Liver (tissue), 9 donors: ENCODE results near the gene TSPO. TPM values are rescaled to one million over a fixed set of nuclear protein-coding genes. Genes with fewer than 3 reads are reported as not detected.

Source experiments
- DNase-seq: peaks from one replicate; pipeline ENCODE4 v3.0.0-alpha.2; 2017; ENCODE audit warnings: low spot score
- H3K27ac ChIP-seq, 2 donors: one replicate each; pipeline ENCODE4 v1.7.0; 2013; ENCODE audit warnings: inconsistent platforms in 2 of 2, low read length in 2 of 2, control low read depth in 1 of 2, low read depth in 1 of 2, mild to moderate bottlenecking in 1 of 2
- H3K27me3 ChIP-seq, 4 donors: one replicate each; pipeline versions ENCODE4 v1.6.1 to v1.7.0; 2013; ENCODE audit warnings: low read length in 3 of 4, inconsistent platforms in 1 of 4, mild to moderate bottlenecking in 1 of 4, moderate library complexity in 1 of 4; ENCODE audit not compliant: control insufficient read depth in 4 of 4, insufficient read depth in 4 of 4
- H3K36me3 ChIP-seq, 4 donors: one replicate each; pipeline versions ENCODE4 v1.6.1 to v1.7.0; 2013; ENCODE audit warnings: low read length in 3 of 4, mild to moderate bottlenecking in 3 of 4, low read depth in 1 of 4, moderate library complexity in 1 of 4; ENCODE audit not compliant: control insufficient read depth in 4 of 4, insufficient read depth in 3 of 4
- H3K4me1 ChIP-seq, 4 donors: one replicate each; pipeline versions ENCODE4 v1.6.1 to v1.7.0; 2013; ENCODE audit warnings: low read length in 3 of 4, mild to moderate bottlenecking in 3 of 4, moderate library complexity in 1 of 4; ENCODE audit not compliant: control insufficient read depth in 4 of 4, insufficient read depth in 4 of 4
- H3K4me3 ChIP-seq, 3 donors: one replicate each; pipeline versions ENCODE4 v1.6.1 to v1.7.0; 2013; ENCODE audit warnings: low read length in 3 of 3, control low read depth in 1 of 3, low read depth in 1 of 3, mild to moderate bottlenecking in 1 of 3
- H3K9ac ChIP-seq, 2 donors: one replicate each; pipeline ENCODE4 v1.7.0; 2013; ENCODE audit warnings: low read length in 2 of 2, mild to moderate bottlenecking in 2 of 2, moderate library complexity in 2 of 2, control low read depth in 1 of 2, low read depth in 1 of 2
- H3K9me3 ChIP-seq, 4 donors: one replicate each; pipeline versions ENCODE4 v1.6.1 to v1.7.0; 2013; ENCODE audit warnings: low read length in 3 of 4; ENCODE audit not compliant: control insufficient read depth in 4 of 4
- ATF3 ChIP-seq: IDR thresholded peaks from 2 replicates; pipeline ENCODE4 v1.6.1; 2016; ENCODE audit warnings: antibody characterized with exemption
- EGR1 ChIP-seq, 2 donors: IDR thresholded peaks; 2 replicates each; pipeline ENCODE4 v1.6.1; 2016 to 2018; ENCODE audit warnings: antibody characterized with exemption in 2 of 2, low read depth in 2 of 2
- FOXA1 ChIP-seq: IDR thresholded peaks from 2 replicates; pipeline ENCODE4 v1.6.1; 2016; ENCODE audit warnings: antibody characterized with exemption
- FOXA2 ChIP-seq: IDR thresholded peaks from 2 replicates; pipeline ENCODE4 v1.6.1; 2016; ENCODE audit warnings: antibody characterized with exemption
- GABPA ChIP-seq, 2 donors: IDR thresholded peaks in 1 of 2; conservative IDR thresholded peaks in 1 of 2; 2 replicates each; pipeline ENCODE4 v1.6.1; 2016; ENCODE audit warnings: antibody characterized with exemption in 2 of 2, mild to moderate bottlenecking in 1 of 2, moderate library complexity in 1 of 2
- HNF4A ChIP-seq, 2 donors: conservative IDR thresholded peaks; 2 replicates each; pipeline ENCODE4 v1.6.1; 2016; ENCODE audit warnings: antibody characterized with exemption in 2 of 2, mild to moderate bottlenecking in 2 of 2
- HNF4G ChIP-seq: IDR thresholded peaks from 2 replicates; pipeline ENCODE4 v1.6.1; 2016; ENCODE audit warnings: antibody characterized with exemption
- JUND ChIP-seq, 2 donors: IDR thresholded peaks; 2 replicates each; pipeline ENCODE4 v1.6.1; 2016; ENCODE audit warnings: antibody characterized with exemption in 2 of 2
- MAX ChIP-seq: IDR thresholded peaks from 2 replicates; pipeline ENCODE4 v1.6.1; 2016; ENCODE audit warnings: antibody characterized with exemption
- NR2F2 ChIP-seq: IDR thresholded peaks from 2 replicates; pipeline ENCODE4 v1.6.1; 2016; ENCODE audit warnings: antibody characterized with exemption
- RAD21 ChIP-seq, 2 donors: IDR thresholded peaks; 2 replicates each; pipeline ENCODE4 v1.6.1; 2016; ENCODE audit warnings: antibody characterized with exemption in 2 of 2, mild to moderate bottlenecking in 2 of 2
- REST ChIP-seq: IDR thresholded peaks from 2 replicates; pipeline ENCODE4 v1.6.1; 2016; ENCODE audit warnings: antibody characterized with exemption, mild to moderate bottlenecking
- RXRA ChIP-seq, 2 donors: IDR thresholded peaks; 2 replicates each; pipeline ENCODE4 v1.6.1; 2017 to 2018; ENCODE audit warnings: antibody characterized with exemption in 2 of 2, mild to moderate bottlenecking in 1 of 2
- SP1 ChIP-seq: IDR thresholded peaks from 2 replicates; pipeline ENCODE4 v1.6.1; 2018; ENCODE audit warnings: antibody characterized with exemption, mild to moderate bottlenecking
- TAF1 ChIP-seq: conservative IDR thresholded peaks from 2 replicates; pipeline ENCODE4 v1.6.1; 2016; ENCODE audit warnings: antibody characterized with exemption, mild to moderate bottlenecking
- YY1 ChIP-seq: IDR thresholded peaks from 2 replicates; pipeline ENCODE4 v1.6.1; 2016; ENCODE audit warnings: antibody characterized with exemption, mild to moderate bottlenecking
- WGBS: extraction: QIAGEN DNeasy Blood & Tissue Kit; methylation state at CpG from one replicate; pipeline ENCODE4 v1.1.7; 2013; 5-methylcytosine and 5-hydroxymethylcytosine counted together
- polyA plus RNA-seq, 2 donors: library from polyadenylated mRNA; stranded (reverse) in 1 of 2; unstranded in 1 of 2; fragments of 200-250 nt in 1 of 2; fragments of >200 nt in 1 of 2; fragmentation: Nextera tagmentation in 1 of 2; extraction: Ambion mirVana in 1 of 2; gene quantifications; one replicate each; pipeline versions ENCODE4 v1.2.1 to v1.2.3, GENCODE V29; 2013 to 2015
- total RNA-seq, 2 donors: library from RNA; depleted of rRNA; stranded (reverse); fragments of >200 nt; gene quantifications; one replicate each; pipeline ENCODE4 v1.2.3, GENCODE V29; 2014
- TF ChIP-seq, protein P1 (sequence below): IDR thresholded peaks from 2 replicates; pipeline ENCODE4 v1.6.1; 2016; ENCODE audit warnings: antibody characterized with exemption
- TF ChIP-seq, protein P2 (sequence below): fragments of 150-350 bp; IDR thresholded peaks from 2 replicates; pipeline ENCODE4 v1.5.1; 2017; ENCODE audit warnings: improper control_type of control experiment, low read depth, low read length; ENCODE audit not compliant: missing input control
- donor health status: healthy.
- donor health status: healthy.
- donor health status: healthy.
- donor health status: healthy.
- donor health status: healthy.

Gene TSPO
- total and polyA plus RNA-seq, 4 donors, result 27.6 to 61.9 (median 40.2) TPM

GRCh38 chr22:43114958-43115357 lies 36.4 kb upstream of the TSPO start:
- Histone ChIP-seq H3K9ac (no peak overlapping the region), H3K4me1 (peaks cover 8 to 23% (median 17%) of the 10 kb centered on the region in 4 donors), H3K27me3 (no peaks in the 10 kb centered on the region), H3K4me3 (no peak overlapping the region), H3K36me3 (no peaks in the 10 kb centered on the region), H3K27ac (no peak overlapping the region), H3K9me3 (no peaks in the 10 kb centered on the region)
- WGBS, result 16% methylated on average over 5 of the region's 5 CpGs
- no peak for TF ChIP-seq SP1
- TF ChIP-seq YY1, result no peak
- TF ChIP-seq, protein P1, sequence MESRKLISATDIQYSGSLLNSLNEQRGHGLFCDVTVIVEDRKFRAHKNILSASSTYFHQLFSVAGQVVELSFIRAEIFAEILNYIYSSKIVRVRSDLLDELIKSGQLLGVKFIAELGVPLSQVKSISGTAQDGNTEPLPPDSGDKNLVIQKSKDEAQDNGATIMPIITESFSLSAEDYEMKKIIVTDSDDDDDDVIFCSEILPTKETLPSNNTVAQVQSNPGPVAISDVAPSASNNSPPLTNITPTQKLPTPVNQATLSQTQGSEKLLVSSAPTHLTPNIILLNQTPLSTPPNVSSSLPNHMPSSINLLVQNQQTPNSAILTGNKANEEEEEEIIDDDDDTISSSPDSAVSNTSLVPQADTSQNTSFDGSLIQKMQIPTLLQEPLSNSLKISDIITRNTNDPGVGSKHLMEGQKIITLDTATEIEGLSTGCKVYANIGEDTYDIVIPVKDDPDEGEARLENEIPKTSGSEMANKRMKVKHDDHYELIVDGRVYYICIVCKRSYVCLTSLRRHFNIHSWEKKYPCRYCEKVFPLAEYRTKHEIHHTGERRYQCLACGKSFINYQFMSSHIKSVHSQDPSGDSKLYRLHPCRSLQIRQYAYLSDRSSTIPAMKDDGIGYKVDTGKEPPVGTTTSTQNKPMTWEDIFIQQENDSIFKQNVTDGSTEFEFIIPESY, result no peak
- no peak for TF ChIP-seq RAD21 (IDR thresholded peaks at IDR 0.05)
- no peak for TF ChIP-seq NR2F2
- TF ChIP-seq FOXA2, result no peak
- no peak for TF ChIP-seq REST
- no peak for TF ChIP-seq HNF4A (conservative IDR thresholded peaks at IDR 0.05)
- TF ChIP-seq EGR1 (IDR thresholded peaks at IDR 0.05; ENCODE audit: low read depth in 2 of 2), result no peak
- TF ChIP-seq RXRA (IDR thresholded peaks at IDR 0.05), result no peak
- TF ChIP-seq TAF1, result no peak
- no peak for TF ChIP-seq FOXA1
- no peak for DNase-seq

DNA sequence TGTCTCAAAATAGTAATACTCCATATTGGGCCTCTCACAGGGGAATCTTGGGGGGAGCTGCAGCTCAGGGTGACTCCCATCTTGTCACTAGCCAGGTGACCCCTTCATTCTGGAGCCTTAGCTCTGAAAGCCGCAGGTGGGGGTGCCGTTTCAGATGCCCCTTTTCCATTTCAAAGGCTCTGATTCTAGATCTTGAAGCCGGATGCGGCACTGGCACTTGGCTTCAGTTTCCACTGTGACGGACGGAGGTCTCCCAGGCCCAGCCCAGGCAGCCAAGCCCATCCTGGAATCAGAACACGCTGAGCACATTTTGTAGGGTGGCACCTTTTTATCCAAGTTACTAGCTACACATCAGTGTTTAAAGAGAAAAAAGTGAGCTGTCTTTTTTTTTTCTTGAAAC lies 34.4 kb upstream of the TSPO start:
- H3K27ac ChIP-seq, result no peak overlapping the region
- H3K36me3 ChIP-seq, result no peaks in the 10 kb centered on the region
- DNase-seq, result no peak
- no peak overlapping the region for H3K9ac ChIP-seq
- 92% methylated on average over 7 of the region's 7 CpGs for WGBS
- peaks cover 0 to 8% (median 4%) of the 10 kb centered on the region in 4 donors for H3K4me1 ChIP-seq
- no peaks in the 10 kb centered on the region for H3K9me3 ChIP-seq
- no peak overlapping the region for H3K4me3 ChIP-seq
- H3K27me3 ChIP-seq, result no peaks in the 10 kb centered on the region
- TF ChIP-seq HNF4A (conservative IDR thresholded peaks at IDR 0.05), result no peak
- TF ChIP-seq HNF4G, result no peak
- TF ChIP-seq YY1, result no peak
- TF ChIP-seq JUND (IDR thresholded peaks at IDR 0.05), result no peak
- TF ChIP-seq SP1, result no peak
- no peak for TF ChIP-seq REST
- TF ChIP-seq, protein P2, sequence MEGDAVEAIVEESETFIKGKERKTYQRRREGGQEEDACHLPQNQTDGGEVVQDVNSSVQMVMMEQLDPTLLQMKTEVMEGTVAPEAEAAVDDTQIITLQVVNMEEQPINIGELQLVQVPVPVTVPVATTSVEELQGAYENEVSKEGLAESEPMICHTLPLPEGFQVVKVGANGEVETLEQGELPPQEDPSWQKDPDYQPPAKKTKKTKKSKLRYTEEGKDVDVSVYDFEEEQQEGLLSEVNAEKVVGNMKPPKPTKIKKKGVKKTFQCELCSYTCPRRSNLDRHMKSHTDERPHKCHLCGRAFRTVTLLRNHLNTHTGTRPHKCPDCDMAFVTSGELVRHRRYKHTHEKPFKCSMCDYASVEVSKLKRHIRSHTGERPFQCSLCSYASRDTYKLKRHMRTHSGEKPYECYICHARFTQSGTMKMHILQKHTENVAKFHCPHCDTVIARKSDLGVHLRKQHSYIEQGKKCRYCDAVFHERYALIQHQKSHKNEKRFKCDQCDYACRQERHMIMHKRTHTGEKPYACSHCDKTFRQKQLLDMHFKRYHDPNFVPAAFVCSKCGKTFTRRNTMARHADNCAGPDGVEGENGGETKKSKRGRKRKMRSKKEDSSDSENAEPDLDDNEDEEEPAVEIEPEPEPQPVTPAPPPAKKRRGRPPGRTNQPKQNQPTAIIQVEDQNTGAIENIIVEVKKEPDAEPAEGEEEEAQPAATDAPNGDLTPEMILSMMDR, result no peak
- no peak for TF ChIP-seq NR2F2
- no peak for TF ChIP-seq GABPA (IDR thresholded peaks at IDR 0.05 in 1 of 2, conservative IDR thresholded peaks at IDR 0.05 in 1 of 2)
- TF ChIP-seq, protein P1, result no peak
- no peak for TF ChIP-seq TAF1
- no peak for TF ChIP-seq EGR1 (IDR thresholded peaks at IDR 0.05; ENCODE audit: low read depth in 2 of 2)
- TF ChIP-seq RXRA (IDR thresholded peaks at IDR 0.05), result no peak
- TF ChIP-seq MAX, result no peak
- no peak for TF ChIP-seq ATF3
